Activated CD8-positive, alpha-beta T cell treated with anti-CD3 and anti-CD28 coated beads for 36 hours (primary cell): Measurements from ENCODE around the gene BRCA1. TPM values are rescaled to one million over a fixed set of nuclear protein-coding genes. Genes with fewer than 3 reads are reported as not detected.
"Not testable (repeated sequence)": the region's sequence is repeated elsewhere in the genome, so short reads cannot be mapped to it uniquely, and the experiment has no call there.

Experiments
- ATAC-seq: fragments of 200-7000 bp; cut with Tn5 transposase; one replicate; pipeline ENCODE4 v1.10.0; 2021; ENCODE audit warnings: mild to moderate bottlenecking, moderate library complexity
- CTCF ChIA-PET: fragments of 350-600 bp; sonication (Branson Sonifier 250); formaldehyde crosslinking; loops from one replicate; lab custom pipeline; 2021; ENCODE audit warnings: antibody characterized with exemption; lab: Charles Lee
- POLR2A ChIA-PET: fragments of 350-600 bp; sonication (Branson Sonifier 250); formaldehyde crosslinking; loops from one replicate; lab custom pipeline; 2021; ENCODE audit warnings: antibody characterized with exemption; lab: Charles Lee
- DNase-seq: peaks from one replicate; pipeline ENCODE4 v3.0.0-alpha.2; 2020
- H3K27ac Mint-ChIP-seq: one replicate; pipeline ENCODE4 v1.8.0; 2021; ENCODE audit warnings: mild to moderate bottlenecking, mixed read lengths
- H3K27me3 Mint-ChIP-seq: one replicate; pipeline ENCODE4 v1.8.0; 2021; ENCODE audit warnings: mixed read lengths
- H3K36me3 Mint-ChIP-seq: one replicate; pipeline ENCODE4 v1.8.0; 2021; ENCODE audit warnings: low read depth, mixed read lengths
- H3K4me1 Mint-ChIP-seq: one replicate; pipeline ENCODE4 v1.8.0; 2021; ENCODE audit warnings: low read depth, mixed read lengths
- H3K4me3 Mint-ChIP-seq: one replicate; pipeline ENCODE4 v1.8.0; 2021; ENCODE audit warnings: mild to moderate bottlenecking, moderate library complexity, mixed read lengths
- H3K9me3 Mint-ChIP-seq: one replicate; pipeline ENCODE4 v1.8.0; 2021; ENCODE audit warnings: mixed read lengths
- CTCF ChIP-seq: fragments of 200-600 bp; IDR thresholded peaks from one replicate; pipeline ENCODE4 v1.8.0; 2022; ENCODE audit warnings: antibody characterized with exemption, mild to moderate bottlenecking
- intact Hi-C: fragments of 100-400 bp; cut with micrococcal nuclease; formaldehyde crosslinking; loops from one replicate; pipeline ENCODE4 v1.10.0; 2022
- total RNA-seq, 2 experiments: library from RNA; stranded (reverse); gene quantifications; one replicate each; pipeline ENCODE4 v1.2.3, GENCODE V29; 2021

Gene BRCA1
- total RNA-seq, 2 experiments from 2014 or later: 84.5 to 92.9 TPM

DNA sequence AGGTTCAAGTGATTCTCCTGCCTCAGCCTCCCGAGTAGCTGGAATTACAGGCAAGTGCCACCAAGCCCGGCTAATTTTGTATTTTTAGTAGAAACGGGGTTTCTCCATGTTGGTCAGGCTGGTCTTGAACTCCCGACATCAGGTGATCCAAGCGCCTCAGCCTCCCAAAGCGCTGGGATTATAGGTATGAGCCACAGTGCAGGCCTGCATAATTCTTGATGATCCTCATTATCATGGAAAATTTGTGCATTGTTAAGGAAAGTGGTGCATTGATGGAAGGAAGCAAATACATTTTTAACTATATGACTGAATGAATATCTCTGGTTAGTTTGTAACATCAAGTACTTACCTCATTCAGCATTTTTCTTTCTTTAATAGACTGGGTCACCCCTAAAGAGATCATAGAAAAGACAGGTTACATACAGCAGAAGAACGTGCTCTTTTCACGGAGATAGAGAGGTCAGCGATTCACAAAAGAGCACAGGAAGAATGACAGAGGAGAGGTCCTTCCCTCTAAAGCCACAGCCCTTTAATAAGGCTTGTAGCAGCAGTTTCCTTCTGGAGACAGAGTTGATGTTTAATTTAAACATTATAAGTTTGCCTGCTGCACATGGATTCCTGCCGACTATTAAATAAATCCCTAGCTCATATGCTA is 62.1 kb downstream of the BRCA1 start:
- ChIA-PET POLR2A (interaction anchor here (0.9 kb wide), 1 partner anchor 23 kb away, joined by 3 read pairs; no protein-coding TSS in a partner anchor), CTCF (no interaction called here)
- Mint-ChIP-seq H3K36me3 (peaks cover 35% of the 10 kb centered on the region), H3K27me3 (no peaks in the 10 kb centered on the region), H3K27ac (no peak overlapping the region), H3K4me3 (no peak overlapping the region), H3K9me3 (no peaks in the 10 kb centered on the region), H3K4me1 (no peaks in the 10 kb centered on the region)
- no peak for ATAC-seq
- DNase-seq: no peak
- TF ChIP-seq CTCF: no peak
- intact Hi-C loops: no loop called here

DNA sequence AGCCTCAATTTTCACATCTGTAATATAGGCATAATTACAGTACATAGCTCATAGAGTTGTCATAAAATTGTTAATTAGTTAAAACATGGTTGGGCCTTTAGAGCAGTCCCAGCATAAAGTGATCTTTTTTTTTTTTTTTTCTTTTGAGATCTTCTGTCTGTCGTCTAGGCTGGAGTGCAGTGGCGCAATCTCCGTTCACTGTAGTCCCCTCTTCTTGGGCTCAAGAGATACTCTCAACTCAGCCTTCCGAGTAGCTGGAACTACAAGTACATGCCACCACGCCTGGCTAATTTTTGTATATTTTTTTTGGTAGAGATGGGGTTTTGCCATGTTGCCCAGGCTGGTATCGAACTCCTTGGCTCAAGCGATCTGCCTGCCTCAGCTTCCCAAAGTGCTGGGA is 69.1 kb downstream of the BRCA1 start:
- H3K36me3 Mint-ChIP-seq: peaks cover 49% of the 10 kb centered on the region
- H3K4me3 Mint-ChIP-seq: no peak overlapping the region
- no peak for DNase-seq
- no peak overlapping the region for H3K27ac Mint-ChIP-seq
- H3K9me3 Mint-ChIP-seq: no peaks in the 10 kb centered on the region
- no peaks in the 10 kb centered on the region for H3K4me1 Mint-ChIP-seq
- ChIA-PET CTCF (interaction anchor here (1.1 kb wide), 1 partner anchor 32 kb away, joined by 5 read pairs; no protein-coding TSS in a partner anchor), POLR2A (interaction anchor here (1.5 kb wide), 1 partner anchor 260 kb away, joined by 5 read pairs; no protein-coding TSS in a partner anchor)
- no peak for ATAC-seq
- intact Hi-C loops: no loop called here
- no peaks in the 10 kb centered on the region for H3K27me3 Mint-ChIP-seq
- TF ChIP-seq CTCF: no peak

GRCh38 chr17:43053008-43053407 is 72.2 kb downstream of the BRCA1 start:
- H3K36me3 Mint-ChIP-seq: peaks cover 54% of the 10 kb centered on the region
- CTCF ChIA-PET: not testable (repeated sequence)

GRCh38 chr17:43051969-43052368 is 73.2 kb downstream of the BRCA1 start:
- H3K4me1 Mint-ChIP-seq: no peaks in the 10 kb centered on the region
- intact Hi-C loops: no loop called here
- ATAC-seq (no peak), DNase-seq (no peak)
- no peaks in the 10 kb centered on the region for H3K27me3 Mint-ChIP-seq
- TF ChIP-seq CTCF: no peak
- no peak overlapping the region for H3K4me3 Mint-ChIP-seq
- H3K9me3 Mint-ChIP-seq: no peaks in the 10 kb centered on the region
- H3K27ac Mint-ChIP-seq: no peak overlapping the region
- POLR2A ChIA-PET: no interaction called here
- peaks cover 58% of the 10 kb centered on the region for H3K36me3 Mint-ChIP-seq
- CTCF ChIA-PET: no interaction called here

More at GRCh38 chr17:43053008-43053407, 72.2 kb downstream of the BRCA1 start:
- DNase-seq, H3K4me1 Mint-ChIP-seq, ATAC-seq, intact Hi-C loops, H3K27ac Mint-ChIP-seq, H3K9me3 Mint-ChIP-seq, H3K4me3 Mint-ChIP-seq, H3K27me3 Mint-ChIP-seq, POLR2A ChIA-PET: not testable (repeated sequence)

GRCh38 chr17:43044024-43044423 is 81.1 kb downstream of the BRCA1 start:
- no peak overlapping the region for H3K4me3 Mint-ChIP-seq
- H3K27me3 Mint-ChIP-seq: no peaks in the 10 kb centered on the region
- H3K4me1 Mint-ChIP-seq: no peaks in the 10 kb centered on the region
- peaks cover 22% of the 10 kb centered on the region for H3K36me3 Mint-ChIP-seq
- no peak overlapping the region for H3K27ac Mint-ChIP-seq
- DNase-seq: no peak
- CTCF ChIA-PET: interaction anchor here (1.2 kb wide), 1 partner anchor 38 kb away, joined by 4 read pairs; no protein-coding TSS in a partner anchor
- no peak for ATAC-seq
- intact Hi-C loops: no loop called here
- POLR2A ChIA-PET: interaction anchor here (0.7 kb wide), 1 partner anchor 20 kb away, joined by 3 read pairs; no protein-coding TSS in a partner anchor
- H3K9me3 Mint-ChIP-seq: no peaks in the 10 kb centered on the region
- no peak for TF ChIP-seq CTCF
